ENCODE measurements around the gene CALML3. TPM values are rescaled to one million over a fixed set of nuclear protein-coding genes. Genes with fewer than 3 reads are reported as not detected.

The CALML3 gene
- total RNA-seq, 1 experiment from 2014 or later: not detected

DNA sequence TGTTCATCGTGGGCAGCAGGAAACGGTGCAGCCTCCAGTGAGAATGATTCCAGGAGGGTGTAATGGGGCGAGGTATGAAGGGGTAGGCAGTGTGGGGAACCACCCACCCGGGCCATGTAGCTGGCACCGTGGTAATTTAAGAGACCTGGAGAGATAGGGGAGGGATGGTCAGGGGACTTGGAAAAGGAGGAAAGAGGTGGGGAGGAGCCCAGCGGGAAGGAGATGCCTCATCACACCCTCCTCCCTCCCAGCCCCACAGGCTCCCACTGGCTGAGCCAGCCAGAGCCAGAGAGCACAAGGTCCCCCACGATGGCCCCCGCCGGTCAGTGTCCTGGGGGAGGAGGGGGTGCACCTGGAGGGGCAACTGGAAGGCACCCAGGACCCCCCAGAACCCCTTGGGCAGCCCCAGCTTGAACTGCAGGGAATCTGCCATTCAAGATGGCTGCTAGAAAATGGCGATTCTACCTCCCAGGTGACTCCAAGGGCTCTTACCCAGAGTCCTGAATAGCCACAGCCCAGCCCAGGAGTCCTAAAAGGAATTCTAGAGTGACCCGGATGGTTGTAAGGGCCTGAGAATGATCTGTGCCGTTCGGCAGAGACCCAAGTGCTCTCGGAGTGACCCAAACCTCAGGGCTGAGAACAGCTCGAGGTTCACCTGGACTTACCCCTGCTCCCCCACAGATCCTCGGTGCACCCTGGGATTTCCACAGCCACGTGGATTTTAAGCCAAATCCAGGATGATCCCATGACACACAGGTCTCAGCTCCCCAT lies 28.8 kb downstream of the CALML3 start:
- no peak overlapping the region for H3K18ac ChIP-seq (ENCODE audit: insufficient read length, low read depth, low read length)
- Mint-ChIP-seq H3K4me1 (peaks cover 0 to 3% of the 10 kb centered on the region in 2 experiments; a peak in 1 of 4 replicates), H3K27me3 (ENCODE audit: low read depth) (peaks cover 2% of the 10 kb centered on the region; the same call in 1 of the 2 replicates), H3K27ac (peak overlapping the region in 1 of 3 experiments; percentile 48; a peak in 1 of 7 replicates), H3K4me3 (no peak overlapping the region), H3K36me3 (ENCODE audit: insufficient read depth in 1 of 3, low read depth in 3 of 3) (no peaks in the 10 kb centered on the region), H3K9me3 (no peaks in the 10 kb centered on the region; a peak in 1 of 5 replicates)
- H4K91ac ChIP-seq (ENCODE audit: insufficient read length, low read depth, low read length): no peak overlapping the region
- H2BK20ac ChIP-seq (ENCODE audit: low read depth, low read length, poor library complexity, severe bottlenecking): no peak overlapping the region
- no peak overlapping the region for H3T11ph ChIP-seq (ENCODE audit: low read length)
- H3K23me2 ChIP-seq (ENCODE audit: insufficient read length, low read depth, low read length, poor library complexity, severe bottlenecking): no peaks in the 10 kb centered on the region
- WGBS (ENCODE audit: extremely low coverage, insufficient read length, low lambda C conversion rate): no CpG with 5 or more reads among the region's 17 CpGs
- no peak overlapping the region for H3K23ac ChIP-seq (ENCODE audit: insufficient read length, low read depth, low read length)
- no peak overlapping the region for H2BK12ac ChIP-seq (ENCODE audit: insufficient read length, low read depth, low read length)
- H2BK5ac ChIP-seq (ENCODE audit: insufficient read length, low read length): no peak overlapping the region
- H4K20me1 ChIP-seq (ENCODE audit: control insufficient read depth, insufficient read depth, insufficient read length): no peaks in the 10 kb centered on the region
- TF ChIP-seq, protein P1, sequence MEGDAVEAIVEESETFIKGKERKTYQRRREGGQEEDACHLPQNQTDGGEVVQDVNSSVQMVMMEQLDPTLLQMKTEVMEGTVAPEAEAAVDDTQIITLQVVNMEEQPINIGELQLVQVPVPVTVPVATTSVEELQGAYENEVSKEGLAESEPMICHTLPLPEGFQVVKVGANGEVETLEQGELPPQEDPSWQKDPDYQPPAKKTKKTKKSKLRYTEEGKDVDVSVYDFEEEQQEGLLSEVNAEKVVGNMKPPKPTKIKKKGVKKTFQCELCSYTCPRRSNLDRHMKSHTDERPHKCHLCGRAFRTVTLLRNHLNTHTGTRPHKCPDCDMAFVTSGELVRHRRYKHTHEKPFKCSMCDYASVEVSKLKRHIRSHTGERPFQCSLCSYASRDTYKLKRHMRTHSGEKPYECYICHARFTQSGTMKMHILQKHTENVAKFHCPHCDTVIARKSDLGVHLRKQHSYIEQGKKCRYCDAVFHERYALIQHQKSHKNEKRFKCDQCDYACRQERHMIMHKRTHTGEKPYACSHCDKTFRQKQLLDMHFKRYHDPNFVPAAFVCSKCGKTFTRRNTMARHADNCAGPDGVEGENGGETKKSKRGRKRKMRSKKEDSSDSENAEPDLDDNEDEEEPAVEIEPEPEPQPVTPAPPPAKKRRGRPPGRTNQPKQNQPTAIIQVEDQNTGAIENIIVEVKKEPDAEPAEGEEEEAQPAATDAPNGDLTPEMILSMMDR (conservative IDR thresholded peaks at IDR 0.05): no peak
- H3K4me1 ChIP-seq (ENCODE audit: insufficient read depth, low read length): no peaks in the 10 kb centered on the region
- H3K4me2 ChIP-seq (ENCODE audit: insufficient read depth, insufficient read length, low read length): no peak overlapping the region
- H3K27me3 ChIP-seq (ENCODE audit: insufficient read depth, low read length): no peaks in the 10 kb centered on the region
- no peak for DNase-seq
- no peaks in the 10 kb centered on the region for H3K9me3 ChIP-seq (ENCODE audit: control insufficient read depth, low read depth, low read length)
- H2AK5ac ChIP-seq (ENCODE audit: insufficient read length, low read length): no peak overlapping the region
- no peak overlapping the region for H2BK15ac ChIP-seq (ENCODE audit: low read depth, low read length)
- no peak overlapping the region for H4K8ac ChIP-seq (replicated peaks; ENCODE audit: insufficient read length, low read depth, low read length)
- no peaks in the 10 kb centered on the region for H3K79me1 ChIP-seq (ENCODE audit: insufficient read depth, low read depth, low read length, poor library complexity, severe bottlenecking)
- no peaks in the 10 kb centered on the region for H3K79me2 ChIP-seq (ENCODE audit: insufficient read depth, low read length)
- no peak overlapping the region for H3K56ac ChIP-seq (ENCODE audit: insufficient read length, low read depth, low read length)
- H2AFZ ChIP-seq (ENCODE audit: low read length): no peak overlapping the region
- H3K4ac ChIP-seq (ENCODE audit: low read depth, low read length): no peak overlapping the region
- no peak overlapping the region for H4K5ac ChIP-seq (ENCODE audit: insufficient read length, low read depth, low read length)
- no peak overlapping the region for H2BK120ac ChIP-seq (ENCODE audit: low read depth, low read length, poor library complexity, severe bottlenecking)
- H3K9ac ChIP-seq (ENCODE audit: extremely low read depth, insufficient read length, low read length): no peak overlapping the region
- H3K14ac ChIP-seq (ENCODE audit: insufficient read depth, low read length): peak overlapping the region; percentile 32; the same call in 1 of the 2 replicates
- no peak overlapping the region for H3K27ac ChIP-seq (ENCODE audit: insufficient read length, low read depth, low read length)

All from H9 (cell line).